Natural killer cell (primary cell): ENCODE measurements around the gene KNTC1. TPM values are rescaled to one million over a fixed set of nuclear protein-coding genes. Genes with fewer than 3 reads are reported as not detected.

Source experiments
- ATAC-seq, 3 donors: fragments of 150-1000 bp in 2 of 3; fragments of 200-7000 bp in 1 of 3; cut with Tn5 transposase; 1 replicate in 1 of 3; 2 replicates in 2 of 3; pipeline ENCODE4 v1.10.0; 2021; ENCODE audit warnings: mild to moderate bottlenecking in 2 of 3, moderate library complexity in 2 of 3
- DNase-seq, 2 donors: peaks; one replicate each; pipeline versions ENCODE4 v3.0.0 to v3.0.0-alpha.2; 2013 to 2021; ENCODE audit warnings: mixed read lengths in 1 of 2
- H3K27ac ChIP-seq: one replicate; pipeline ENCODE4 v1.5.1; 2013; ENCODE audit warnings: mild to moderate bottlenecking, low read length
- H3K27me3 ChIP-seq: one replicate; pipeline ENCODE4 v1.6.1; 2013; ENCODE audit warnings: low read length; ENCODE audit not compliant: control insufficient read depth, insufficient read depth
- H3K36me3 ChIP-seq: one replicate; pipeline ENCODE4 v1.6.1; 2013; ENCODE audit warnings: low read length; ENCODE audit not compliant: control insufficient read depth, insufficient read depth
- H3K4me1 ChIP-seq: one replicate; pipeline ENCODE4 v1.6.1; 2013; ENCODE audit warnings: low read length; ENCODE audit not compliant: control insufficient read depth, insufficient read depth
- H3K4me3 ChIP-seq: one replicate; pipeline ENCODE4 v1.5.1; 2013; ENCODE audit warnings: low read length
- H3K9me3 ChIP-seq: one replicate; pipeline ENCODE4 v1.6.1; 2013; ENCODE audit warnings: low read length; ENCODE audit not compliant: control insufficient read depth, insufficient read depth
- H3K27ac Mint-ChIP-seq, 2 donors: one replicate each; pipeline ENCODE4 v1.8.0; 2022; ENCODE audit warnings: mild to moderate bottlenecking in 2 of 2, mixed read lengths in 2 of 2, moderate library complexity in 1 of 2
- H3K27me3 Mint-ChIP-seq, 2 donors: one replicate each; pipeline ENCODE4 v1.8.0; 2022; ENCODE audit warnings: low read depth in 2 of 2, mixed read lengths in 2 of 2
- H3K36me3 Mint-ChIP-seq: one replicate; pipeline ENCODE4 v1.8.0; 2022; ENCODE audit warnings: mixed read lengths
- H3K4me1 Mint-ChIP-seq, 2 donors: one replicate each; pipeline ENCODE4 v1.8.0; 2022; ENCODE audit warnings: mixed read lengths in 2 of 2
- H3K4me3 Mint-ChIP-seq: one replicate; pipeline ENCODE4 v1.8.0; 2022; ENCODE audit warnings: mild to moderate bottlenecking, moderate library complexity, mixed read lengths
- H3K9me3 Mint-ChIP-seq, 2 donors: one replicate each; pipeline ENCODE4 v1.8.0; 2022; ENCODE audit warnings: mixed read lengths in 2 of 2
- WGBS: methylation state at CpG from one replicate; pipeline ENCODE4 v1.1.7; 2013; ENCODE audit warnings: missing lambda C conversion rate; ENCODE audit not compliant: insufficient coverage; 5-methylcytosine and 5-hydroxymethylcytosine counted together
- intact Hi-C: fragments of 100-400 bp; cut with micrococcal nuclease; formaldehyde crosslinking; loops from one replicate; pipeline ENCODE4 v1.14.2; 2022
- total RNA-seq, 4 donors: library from RNA; stranded (reverse); fragments of 120-200 nt in 1 of 4; gene quantifications; one replicate each; pipeline versions ENCODE4 v1.2.3 to v1.2.4, GENCODE V29; 2013 to 2022
- TF ChIP-seq, protein P1 (sequence below): fragments of 200-600 bp; IDR thresholded peaks from one replicate; pipeline ENCODE4 v1.8.0; 2022; ENCODE audit warnings: antibody characterized with exemption

Gene KNTC1
- total RNA-seq, 3 donors from 2014 or later (not counting 1 experiment from before 2014, with no cell fraction given), result 31.3 to 33.8 (median 33.2) TPM

DNA sequence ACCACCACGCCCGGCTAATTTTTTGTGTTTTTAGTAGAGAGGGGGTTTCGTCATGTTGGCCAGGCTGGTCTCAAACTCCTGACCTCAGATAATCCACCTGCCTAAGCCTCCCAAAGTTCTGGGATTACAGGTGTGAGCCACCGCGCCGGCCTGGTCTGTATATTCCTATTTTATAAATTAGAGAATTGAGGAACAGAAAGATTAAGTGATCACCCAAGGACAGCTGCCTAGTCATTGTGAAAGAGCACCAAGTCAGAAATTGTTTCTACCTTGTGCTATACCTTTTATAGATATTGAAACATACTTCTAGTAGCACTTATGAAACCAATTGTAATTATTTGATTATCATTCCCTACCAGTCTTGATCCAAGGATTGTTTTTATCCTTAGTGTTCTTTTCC lies 1.9 kb downstream of the KNTC1 start:
- Mint-ChIP-seq H3K9me3 (no peaks in the 10 kb centered on the region), H3K27me3 (no peaks in the 10 kb centered on the region), H3K4me3 (no peak overlapping the region), H3K27ac (no peak overlapping the region), H3K4me1 (peaks cover 13 to 15% of the 10 kb centered on the region in 2 donors), H3K36me3 (no peaks in the 10 kb centered on the region)
- TF ChIP-seq, protein P1, sequence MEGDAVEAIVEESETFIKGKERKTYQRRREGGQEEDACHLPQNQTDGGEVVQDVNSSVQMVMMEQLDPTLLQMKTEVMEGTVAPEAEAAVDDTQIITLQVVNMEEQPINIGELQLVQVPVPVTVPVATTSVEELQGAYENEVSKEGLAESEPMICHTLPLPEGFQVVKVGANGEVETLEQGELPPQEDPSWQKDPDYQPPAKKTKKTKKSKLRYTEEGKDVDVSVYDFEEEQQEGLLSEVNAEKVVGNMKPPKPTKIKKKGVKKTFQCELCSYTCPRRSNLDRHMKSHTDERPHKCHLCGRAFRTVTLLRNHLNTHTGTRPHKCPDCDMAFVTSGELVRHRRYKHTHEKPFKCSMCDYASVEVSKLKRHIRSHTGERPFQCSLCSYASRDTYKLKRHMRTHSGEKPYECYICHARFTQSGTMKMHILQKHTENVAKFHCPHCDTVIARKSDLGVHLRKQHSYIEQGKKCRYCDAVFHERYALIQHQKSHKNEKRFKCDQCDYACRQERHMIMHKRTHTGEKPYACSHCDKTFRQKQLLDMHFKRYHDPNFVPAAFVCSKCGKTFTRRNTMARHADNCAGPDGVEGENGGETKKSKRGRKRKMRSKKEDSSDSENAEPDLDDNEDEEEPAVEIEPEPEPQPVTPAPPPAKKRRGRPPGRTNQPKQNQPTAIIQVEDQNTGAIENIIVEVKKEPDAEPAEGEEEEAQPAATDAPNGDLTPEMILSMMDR, result no peak
- Histone ChIP-seq H3K27me3 (no peaks in the 10 kb centered on the region), H3K27ac (no peak overlapping the region), H3K36me3 (peaks cover 10% of the 10 kb centered on the region), H3K9me3 (no peaks in the 10 kb centered on the region), H3K4me1 (peaks cover 15% of the 10 kb centered on the region), H3K4me3 (no peak overlapping the region)
- 87% methylated on average over 5 of the region's 6 CpGs for WGBS
- ATAC-seq (no peak), DNase-seq (no peak)
- intact Hi-C loops, result loop anchor here (5.0 kb wide), 2 partner anchors 223 to 262 kb away; partner anchors contain the start of genes DENR and VPS33A

DNA sequence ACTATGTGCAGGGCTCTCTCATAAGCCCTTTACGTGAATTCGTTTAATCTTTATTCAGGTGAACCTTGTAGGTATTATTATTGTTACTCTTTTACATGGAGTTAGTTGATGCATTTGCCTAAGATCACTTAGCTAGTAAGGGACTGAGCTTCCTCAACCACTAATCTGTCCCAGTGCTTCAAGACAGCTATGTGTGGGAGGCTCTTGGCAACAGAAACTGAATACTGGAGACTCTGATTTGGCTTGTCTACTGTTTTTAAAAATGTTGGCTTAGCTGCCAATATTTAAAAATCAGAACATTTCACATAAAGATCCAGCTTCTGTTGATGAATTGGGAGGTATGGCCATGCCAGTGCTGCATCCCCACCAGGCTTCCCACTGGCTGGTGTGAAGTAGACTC lies 6.8 kb downstream of the KNTC1 start:
- WGBS, result 92% methylated on average over 2 of the region's 2 CpGs
- Mint-ChIP-seq H3K27me3 (no peaks in the 10 kb centered on the region), H3K4me3 (no peak overlapping the region), H3K36me3 (no peaks in the 10 kb centered on the region), H3K4me1 (no peaks in the 10 kb centered on the region), H3K9me3 (no peaks in the 10 kb centered on the region), H3K27ac (no peak overlapping the region)
- ATAC-seq, result no peak
- no peaks in the 10 kb centered on the region for H3K4me1 ChIP-seq
- TF ChIP-seq, protein P1, result no peak
- no peak overlapping the region for H3K4me3 ChIP-seq
- DNase-seq, result no peak
- H3K27ac ChIP-seq, result no peak overlapping the region
- intact Hi-C loops, result no loop called here
- H3K27me3 ChIP-seq, result no peaks in the 10 kb centered on the region
- no peaks in the 10 kb centered on the region for H3K9me3 ChIP-seq
- H3K36me3 ChIP-seq, result peaks cover 10% of the 10 kb centered on the region

DNA sequence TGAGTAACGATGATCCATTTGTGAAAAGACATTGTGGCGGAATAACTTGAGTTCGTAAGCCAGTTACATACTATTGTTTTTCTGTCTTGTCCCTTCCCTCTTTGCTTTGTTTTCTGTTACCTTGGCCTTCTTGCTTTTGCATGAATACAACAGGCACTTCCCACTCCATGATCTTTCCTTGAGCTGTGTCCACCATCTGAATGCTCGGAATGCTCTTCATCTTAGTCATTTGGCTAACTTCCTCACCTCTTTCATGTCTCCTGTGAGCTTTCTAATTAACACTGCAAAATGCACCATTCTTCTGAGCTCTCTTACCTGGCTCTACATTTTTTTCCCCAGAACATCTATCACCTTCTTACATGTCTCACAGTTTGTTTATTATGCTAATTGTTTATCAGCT lies 10.0 kb downstream of the KNTC1 start:
- no peaks in the 10 kb centered on the region for H3K9me3 Mint-ChIP-seq
- 100% methylated on average over 4 of the region's 4 CpGs for WGBS
- ATAC-seq (no peak), DNase-seq (no peak)
- no peaks in the 10 kb centered on the region for H3K36me3 Mint-ChIP-seq
- no peaks in the 10 kb centered on the region for H3K27me3 Mint-ChIP-seq
- no peaks in the 10 kb centered on the region for H3K9me3 ChIP-seq
- H3K36me3 ChIP-seq, result peaks cover 10% of the 10 kb centered on the region
- no peak overlapping the region for H3K4me3 Mint-ChIP-seq
- no peaks in the 10 kb centered on the region for H3K4me1 ChIP-seq
- TF ChIP-seq, protein P1, result no peak
- H3K27me3 ChIP-seq, result no peaks in the 10 kb centered on the region
- no peak overlapping the region for H3K27ac ChIP-seq
- H3K27ac Mint-ChIP-seq, result no peak overlapping the region
- intact Hi-C loops, result no loop called here
- no peaks in the 10 kb centered on the region for H3K4me1 Mint-ChIP-seq
- no peak overlapping the region for H3K4me3 ChIP-seq

DNA sequence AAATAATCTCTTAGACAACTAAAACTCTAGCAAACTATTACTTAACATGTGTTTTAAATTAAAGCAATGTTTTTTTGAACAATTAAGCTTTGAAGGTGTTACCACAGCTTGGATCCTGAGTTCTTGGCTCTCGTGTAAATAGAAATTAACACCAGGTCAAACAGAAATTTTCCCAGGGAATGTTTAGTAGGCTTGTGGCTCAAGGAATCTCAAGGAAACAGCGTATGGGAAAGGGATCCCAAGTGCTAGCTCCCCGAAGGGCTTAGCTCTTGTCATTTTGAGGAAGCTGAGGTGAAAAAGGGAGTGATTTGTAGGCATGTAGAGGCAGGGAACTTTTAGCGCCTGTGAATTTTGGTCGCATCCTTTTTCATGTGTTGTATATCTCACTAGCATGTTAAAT lies 11.4 kb downstream of the KNTC1 start:
- intact Hi-C loops, result no loop called here
- TF ChIP-seq, protein P1, result no peak
- peaks cover 14% of the 10 kb centered on the region for H3K36me3 ChIP-seq
- 99% methylated on average over 4 of the region's 5 CpGs for WGBS
- DNase-seq (no peak), ATAC-seq (no peak)
- no peak overlapping the region for H3K4me3 ChIP-seq
- no peaks in the 10 kb centered on the region for H3K27me3 Mint-ChIP-seq
- no peaks in the 10 kb centered on the region for H3K36me3 Mint-ChIP-seq
- no peaks in the 10 kb centered on the region for H3K9me3 ChIP-seq
- H3K4me1 ChIP-seq, result no peaks in the 10 kb centered on the region
- no peaks in the 10 kb centered on the region for H3K9me3 Mint-ChIP-seq
- H3K4me1 Mint-ChIP-seq, result no peaks in the 10 kb centered on the region
- no peak overlapping the region for H3K27ac Mint-ChIP-seq
- H3K4me3 Mint-ChIP-seq, result no peak overlapping the region
- no peak overlapping the region for H3K27ac ChIP-seq
- no peaks in the 10 kb centered on the region for H3K27me3 ChIP-seq
